GM23338 (cell line): Measurements from ENCODE around the gene MTIF2. TPM values are rescaled to one million over a fixed set of nuclear protein-coding genes. Genes with fewer than 3 reads are reported as not detected.

ENCODE experiments used
- ATAC-seq: fragments of 200-7000 bp; cut with Tn5 transposase; 3 replicates; pipeline ENCODE4 v1.9.1; 2020
- DNase-seq: peaks from one replicate; pipeline ENCODE4 v3.0.0-alpha.2; 2015; ENCODE audit warnings: low spot score
- H2AFZ ChIP-seq: fragments of 200-600 bp; sonication (generic); 2 replicates; pipeline ENCODE4 v1.8.0; 2016; ENCODE audit warnings: antibody characterized with exemption, mild to moderate bottlenecking, moderate library complexity
- H3F3A ChIP-seq: fragments of 200-600 bp; sonication (generic); replicated peaks from 2 replicates; pipeline ENCODE4 v1.8.0; 2017; ENCODE audit warnings: antibody characterized with exemption, mixed run types, low read depth
- H3K27ac ChIP-seq: fragments of 200-600 bp; sonication (generic); 2 replicates; pipeline ENCODE4 v1.6.1; 2016; ENCODE audit warnings: low read depth
- H3K27me3 ChIP-seq: fragments of 200-600 bp; sonication (generic); 2 replicates; pipeline ENCODE4 v1.8.0; 2016; ENCODE audit warnings: mild to moderate bottlenecking, mixed run types, moderate library complexity; ENCODE audit not compliant: insufficient read depth
- H3K36me3 ChIP-seq: fragments of 200-600 bp; sonication (generic); 2 replicates; pipeline ENCODE4 v1.8.0; 2016; ENCODE audit warnings: mild to moderate bottlenecking; ENCODE audit not compliant: insufficient read depth
- H3K4me1 ChIP-seq: fragments of 200-600 bp; sonication (generic); 2 replicates; pipeline ENCODE4 v1.8.0; 2016; ENCODE audit warnings: mild to moderate bottlenecking, moderate library complexity; ENCODE audit not compliant: insufficient read depth
- H3K4me2 ChIP-seq: fragments of 200-600 bp; sonication (generic); 2 replicates; pipeline ENCODE4 v1.7.1; 2017; ENCODE audit warnings: mixed run types
- H3K4me3 ChIP-seq: fragments of 200-600 bp; sonication (generic); 2 replicates; pipeline ENCODE4 v1.6.1; 2016; ENCODE audit warnings: mixed run types
- H3K79me2 ChIP-seq: fragments of 200-600 bp; sonication (generic); replicated peaks from 2 replicates; pipeline ENCODE4 v1.8.0; 2017; ENCODE audit warnings: mild to moderate bottlenecking; ENCODE audit not compliant: insufficient read depth
- H3K9me2 ChIP-seq: fragments of 200-600 bp; sonication (generic); 2 replicates; pipeline ENCODE4 v1.8.0; 2017; ENCODE audit not compliant: insufficient read depth
- H4K20me1 ChIP-seq: fragments of 200-600 bp; sonication (generic); replicated peaks from 2 replicates; pipeline ENCODE4 v1.8.0; 2017; ENCODE audit warnings: mild to moderate bottlenecking; ENCODE audit not compliant: insufficient read depth
- H3K27ac Mint-ChIP-seq: 2 replicates; pipeline ENCODE4 v1.8.0; 2020; ENCODE audit warnings: inconsistent platforms, mild to moderate bottlenecking, moderate library complexity, mixed read lengths
- H3K27me3 Mint-ChIP-seq: 3 replicates; pipeline ENCODE4 v1.8.0; 2022; ENCODE audit warnings: low read depth, mild to moderate bottlenecking, moderate library complexity, mixed read lengths, inconsistent platforms; ENCODE audit not compliant: insufficient read depth, poor library complexity
- H3K36me3 Mint-ChIP-seq: 3 replicates; pipeline ENCODE4 v1.8.0; 2021; ENCODE audit warnings: low read depth, mild to moderate bottlenecking, inconsistent platforms, moderate library complexity, mixed read lengths
- H3K4me1 Mint-ChIP-seq: 3 replicates; pipeline ENCODE4 v1.8.0; 2020; ENCODE audit warnings: mild to moderate bottlenecking, inconsistent platforms, mixed read lengths
- H3K4me3 Mint-ChIP-seq: 3 replicates; pipeline ENCODE4 v1.8.0; 2021; ENCODE audit warnings: moderate library complexity, mild to moderate bottlenecking, inconsistent platforms, mixed read lengths
- H3K9me3 Mint-ChIP-seq: 3 replicates; pipeline ENCODE4 v1.8.0; 2020; ENCODE audit warnings: moderate library complexity, mild to moderate bottlenecking, inconsistent platforms, mixed read lengths
- CREB1 ChIP-seq: fragments of 250-450 bp; sonication (Bioruptor Pico); IDR thresholded peaks from 2 replicates; pipeline ENCODE4 v1.5.0; 2020; ENCODE audit warnings: low read depth, mild to moderate bottlenecking, moderate library complexity
- CTCF ChIP-seq, 2 experiments: fragments of 200-600 bp in 1 of 2; sonication (generic) in 1 of 2; conservative IDR thresholded peaks; 2 replicates each; pipeline versions ENCODE4 v1.5.1 to v1.6.1; 2016 to 2017; ENCODE audit warnings: antibody characterized with exemption in 2 of 2, low read depth in 2 of 2, mild to moderate bottlenecking in 2 of 2, moderate library complexity in 1 of 2
- EZH2 ChIP-seq: fragments of 200-600 bp; sonication (generic); IDR thresholded peaks from one replicate; pipeline ENCODE4 v1.8.0; 2017; ENCODE audit warnings: antibody characterized with exemption, mild to moderate bottlenecking, low read depth; ENCODE audit not compliant: unreplicated experiment
- EZH2phosphoT487 ChIP-seq: fragments of 200-600 bp; sonication (generic); IDR thresholded peaks from one replicate; pipeline ENCODE4 v1.8.1; 2018; ENCODE audit warnings: antibody characterized with exemption; ENCODE audit not compliant: unreplicated experiment
- JUNB ChIP-seq: IDR thresholded peaks from one replicate; pipeline ENCODE4 v1.6.1; 2016; ENCODE audit warnings: antibody characterized with exemption; ENCODE audit not compliant: unreplicated experiment
- NANOG ChIP-seq: IDR thresholded peaks from 2 replicates; pipeline ENCODE4 v1.6.1; 2016; ENCODE audit warnings: antibody characterized with exemption, borderline replicate concordance
- POLR2AphosphoS5 ChIP-seq: IDR thresholded peaks from 2 replicates; pipeline ENCODE4 v1.6.1; 2016; ENCODE audit warnings: antibody characterized with exemption, low read depth
- REST ChIP-seq: IDR thresholded peaks from one replicate; pipeline ENCODE4 v1.6.1; 2018; ENCODE audit warnings: antibody characterized with exemption; ENCODE audit not compliant: unreplicated experiment
- STAT1 ChIP-seq: IDR thresholded peaks from one replicate; pipeline ENCODE4 v1.6.1; 2016; ENCODE audit warnings: antibody characterized with exemption; ENCODE audit not compliant: unreplicated experiment
- ZNF114 ChIP-seq: fragments of 250-450 bp; sonication (Bioruptor Pico); IDR thresholded peaks from 2 replicates; pipeline ENCODE4 v1.5.0; 2020; ENCODE audit warnings: mild to moderate bottlenecking, moderate library complexity
- ZNF331 ChIP-seq: fragments of 250-450 bp; sonication (Bioruptor Pico); IDR thresholded peaks from 2 replicates; pipeline ENCODE4 v1.5.0; 2020; ENCODE audit warnings: low read depth, mild to moderate bottlenecking, moderate library complexity
- polyA plus RNA-seq: library from polyadenylated mRNA; unstranded; fragments of >200 nt; fragmentation: Nextera tagmentation; extraction: Ambion mirVana; gene quantifications from 2 replicates; pipeline ENCODE4 v1.2.1, GENCODE V29; 2016
- total RNA-seq: library from RNA; depleted of rRNA; stranded (reverse); fragments of >200 nt; shearing (Covaris generic); gene quantifications from 2 replicates; pipeline ENCODE4 v1.2.3, GENCODE V29; 2014
- TF ChIP-seq, protein P1 (sequence below): fragments of 250-450 bp; sonication (Bioruptor Pico); IDR thresholded peaks from 2 replicates; pipeline ENCODE4 v1.5.0; 2020; ENCODE audit warnings: mild to moderate bottlenecking, moderate library complexity
- TF ChIP-seq, protein P2 (sequence below): IDR thresholded peaks from 2 replicates; pipeline ENCODE4 v1.6.1; 2016; ENCODE audit warnings: antibody characterized with exemption

The MTIF2 gene
- total and polyA plus RNA-seq, 2 experiments from 2014 or later, result 32.5 to 38.9 TPM

GRCh38 chr2:55239656-55240222 lies 29.3 kb downstream of the MTIF2 start:
- no peak for ATAC-seq

More at GRCh38 chr2:55239656-55240222, 29.3 kb downstream of the MTIF2 start:
- Mint-ChIP-seq H3K4me3 (no peak overlapping the region), H3K27me3 (peaks cover 2% of the 10 kb centered on the region), H3K36me3 (peaks cover 38% of the 10 kb centered on the region), H3K9me3 (no peaks in the 10 kb centered on the region), H3K27ac (no peak overlapping the region), H3K4me1 (no peaks in the 10 kb centered on the region)
- Histone ChIP-seq H3F3A (peaks cover 28% of the 10 kb centered on the region), H3K4me3 (no peak overlapping the region), H4K20me1 (peaks cover 9% of the 10 kb centered on the region; the same call in 1 of the 2 replicates), H3K27me3 (no peaks in the 10 kb centered on the region), H3K9me2 (no peaks in the 10 kb centered on the region), H3K4me2 (no peak overlapping the region), H3K79me2 (no peaks in the 10 kb centered on the region; the same call in 1 of the 2 replicates), H2AFZ (no peak overlapping the region), H3K4me1 (peaks cover under 1% of the 10 kb centered on the region; the same call in 1 of the 2 replicates), H3K27ac (no peak overlapping the region), H3K36me3 (peaks cover 32% of the 10 kb centered on the region)
- TF ChIP-seq JUNB (no peak), STAT1 (no peak), NANOG (no peak), POLR2AphosphoS5 (no peak), EZH2 (no peak), CREB1 (CRISPR knock-in tag) (no peak), EZH2phosphoT487 (no peak), ZNF331 (CRISPR knock-in tag) (no peak), ZNF114 (CRISPR knock-in tag) (no peak), CTCF (conservative IDR thresholded peaks at IDR 0.05; ENCODE audit: low read depth in 2 of 2) (no peak), REST (no peak)
- TF ChIP-seq, protein P1, sequence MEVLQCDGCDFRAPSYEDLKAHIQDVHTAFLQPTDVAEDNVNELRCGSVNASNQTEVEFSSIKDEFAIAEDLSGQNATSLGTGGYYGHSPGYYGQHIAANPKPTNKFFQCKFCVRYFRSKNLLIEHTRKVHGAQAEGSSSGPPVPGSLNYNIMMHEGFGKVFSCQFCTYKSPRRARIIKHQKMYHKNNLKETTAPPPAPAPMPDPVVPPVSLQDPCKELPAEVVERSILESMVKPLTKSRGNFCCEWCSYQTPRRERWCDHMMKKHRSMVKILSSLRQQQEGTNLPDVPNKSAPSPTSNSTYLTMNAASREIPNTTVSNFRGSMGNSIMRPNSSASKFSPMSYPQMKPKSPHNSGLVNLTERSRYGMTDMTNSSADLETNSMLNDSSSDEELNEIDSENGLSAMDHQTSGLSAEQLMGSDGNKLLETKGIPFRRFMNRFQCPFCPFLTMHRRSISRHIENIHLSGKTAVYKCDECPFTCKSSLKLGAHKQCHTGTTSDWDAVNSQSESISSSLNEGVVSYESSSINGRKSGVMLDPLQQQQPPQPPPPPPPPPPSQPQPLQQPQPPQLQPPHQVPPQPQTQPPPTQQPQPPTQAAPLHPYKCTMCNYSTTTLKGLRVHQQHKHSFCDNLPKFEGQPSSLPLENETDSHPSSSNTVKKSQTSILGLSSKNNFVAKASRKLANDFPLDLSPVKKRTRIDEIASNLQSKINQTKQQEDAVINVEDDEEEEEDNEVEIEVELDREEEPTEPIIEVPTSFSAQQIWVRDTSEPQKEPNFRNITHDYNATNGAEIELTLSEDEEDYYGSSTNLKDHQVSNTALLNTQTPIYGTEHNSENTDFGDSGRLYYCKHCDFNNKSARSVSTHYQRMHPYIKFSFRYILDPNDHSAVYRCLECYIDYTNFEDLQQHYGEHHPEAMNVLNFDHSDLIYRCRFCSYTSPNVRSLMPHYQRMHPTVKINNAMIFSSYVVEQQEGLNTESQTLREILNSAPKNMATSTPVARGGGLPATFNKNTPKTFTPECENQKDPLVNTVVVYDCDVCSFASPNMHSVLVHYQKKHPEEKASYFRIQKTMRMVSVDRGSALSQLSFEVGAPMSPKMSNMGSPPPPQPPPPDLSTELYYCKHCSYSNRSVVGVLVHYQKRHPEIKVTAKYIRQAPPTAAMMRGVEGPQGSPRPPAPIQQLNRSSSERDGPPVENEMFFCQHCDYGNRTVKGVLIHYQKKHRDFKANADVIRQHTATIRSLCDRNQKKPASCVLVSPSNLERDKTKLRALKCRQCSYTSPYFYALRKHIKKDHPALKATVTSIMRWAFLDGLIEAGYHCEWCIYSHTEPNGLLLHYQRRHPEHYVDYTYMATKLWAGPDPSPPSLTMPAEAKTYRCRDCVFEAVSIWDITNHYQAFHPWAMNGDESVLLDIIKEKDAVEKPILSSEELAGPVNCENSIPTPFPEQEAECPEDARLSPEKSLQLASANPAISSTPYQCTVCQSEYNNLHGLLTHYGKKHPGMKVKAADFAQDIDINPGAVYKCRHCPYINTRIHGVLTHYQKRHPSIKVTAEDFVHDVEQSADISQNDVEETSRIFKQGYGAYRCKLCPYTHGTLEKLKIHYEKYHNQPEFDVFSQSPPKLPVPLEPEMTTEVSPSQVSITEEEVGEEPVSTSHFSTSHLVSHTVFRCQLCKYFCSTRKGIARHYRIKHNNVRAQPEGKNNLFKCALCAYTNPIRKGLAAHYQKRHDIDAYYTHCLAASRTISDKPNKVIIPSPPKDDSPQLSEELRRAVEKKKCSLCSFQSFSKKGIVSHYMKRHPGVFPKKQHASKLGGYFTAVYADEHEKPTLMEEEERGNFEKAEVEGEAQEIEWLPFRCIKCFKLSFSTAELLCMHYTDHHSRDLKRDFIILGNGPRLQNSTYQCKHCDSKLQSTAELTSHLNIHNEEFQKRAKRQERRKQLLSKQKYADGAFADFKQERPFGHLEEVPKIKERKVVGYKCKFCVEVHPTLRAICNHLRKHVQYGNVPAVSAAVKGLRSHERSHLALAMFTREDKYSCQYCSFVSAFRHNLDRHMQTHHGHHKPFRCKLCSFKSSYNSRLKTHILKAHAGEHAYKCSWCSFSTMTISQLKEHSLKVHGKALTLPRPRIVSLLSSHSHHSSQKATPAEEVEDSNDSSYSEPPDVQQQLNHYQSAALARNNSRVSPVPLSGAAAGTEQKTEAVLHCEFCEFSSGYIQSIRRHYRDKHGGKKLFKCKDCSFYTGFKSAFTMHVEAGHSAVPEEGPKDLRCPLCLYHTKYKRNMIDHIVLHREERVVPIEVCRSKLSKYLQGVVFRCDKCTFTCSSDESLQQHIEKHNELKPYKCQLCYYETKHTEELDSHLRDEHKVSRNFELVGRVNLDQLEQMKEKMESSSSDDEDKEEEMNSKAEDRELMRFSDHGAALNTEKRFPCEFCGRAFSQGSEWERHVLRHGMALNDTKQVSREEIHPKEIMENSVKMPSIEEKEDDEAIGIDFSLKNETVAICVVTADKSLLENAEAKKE, result no peak
- TF ChIP-seq, protein P2, sequence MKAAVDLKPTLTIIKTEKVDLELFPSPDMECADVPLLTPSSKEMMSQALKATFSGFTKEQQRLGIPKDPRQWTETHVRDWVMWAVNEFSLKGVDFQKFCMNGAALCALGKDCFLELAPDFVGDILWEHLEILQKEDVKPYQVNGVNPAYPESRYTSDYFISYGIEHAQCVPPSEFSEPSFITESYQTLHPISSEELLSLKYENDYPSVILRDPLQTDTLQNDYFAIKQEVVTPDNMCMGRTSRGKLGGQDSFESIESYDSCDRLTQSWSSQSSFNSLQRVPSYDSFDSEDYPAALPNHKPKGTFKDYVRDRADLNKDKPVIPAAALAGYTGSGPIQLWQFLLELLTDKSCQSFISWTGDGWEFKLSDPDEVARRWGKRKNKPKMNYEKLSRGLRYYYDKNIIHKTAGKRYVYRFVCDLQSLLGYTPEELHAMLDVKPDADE, result no peak
- no peak for DNase-seq
